PC-9 (cell line): ENCODE data around the gene SCCPDH. TPM values are rescaled to one million over a fixed set of nuclear protein-coding genes. Genes with fewer than 3 reads are reported as not detected.

Source experiments
- BruUV-seq: library from RNA; stranded (reverse); fragments of 400-500 nt; replicated peaks from 2 replicates; lab custom pipeline; 2021; lab: Mats Ljungman, UMichigan
- CTCF ChIA-PET: fragments of 300-600 bp; sonication (Branson Sonifier 250); formaldehyde crosslinking; loops from one replicate; lab custom pipeline; 2022; ENCODE audit warnings: antibody characterized with exemption; lab: Charles Lee
- POLR2A ChIA-PET: fragments of 300-600 bp; sonication (Branson Sonifier 250); formaldehyde crosslinking; loops from one replicate; lab custom pipeline; 2022; ENCODE audit warnings: antibody characterized with exemption; ENCODE audit not compliant: unreplicated experiment; lab: Charles Lee
- DNase-seq, 2 experiments: peaks; one replicate each; pipeline versions ENCODE4 v3.0.0 to v3.0.0-alpha.2; 2015 to 2022; ENCODE audit warnings: mixed read lengths in 1 of 2
- H2AFZ ChIP-seq: fragments of 200-600 bp; sonication (generic); 2 replicates; pipeline ENCODE4 v1.8.1; 2017; ENCODE audit warnings: antibody characterized with exemption
- H3F3A ChIP-seq: fragments of 200-600 bp; sonication (generic); 2 replicates; pipeline ENCODE4 v1.8.1; 2017; ENCODE audit warnings: antibody characterized with exemption, mild to moderate bottlenecking, low read depth; ENCODE audit not compliant: insufficient read depth
- H3K27ac ChIP-seq: fragments of 200-600 bp; sonication (generic); 2 replicates; pipeline ENCODE4 v1.6.1; 2016; ENCODE audit warnings: mixed run types
- H3K27me3 ChIP-seq: fragments of 200-600 bp; sonication (generic); 2 replicates; pipeline ENCODE4 v1.6.1; 2016; ENCODE audit warnings: low read depth, mixed run types; ENCODE audit not compliant: insufficient read depth
- H3K36me3 ChIP-seq: fragments of 200-600 bp; sonication (generic); 2 replicates; pipeline ENCODE4 v1.6.1; 2016; ENCODE audit warnings: low read depth, mixed run types
- H3K4me1 ChIP-seq: fragments of 200-600 bp; sonication (generic); replicated peaks from 2 replicates; pipeline ENCODE4 v1.6.1; 2016; ENCODE audit warnings: mixed run types; ENCODE audit not compliant: insufficient read depth
- H3K4me2 ChIP-seq: fragments of 200-600 bp; sonication (generic); 2 replicates; pipeline ENCODE4 v1.6.1; 2017; ENCODE audit warnings: mixed run types
- H3K4me3 ChIP-seq: fragments of 200-600 bp; sonication (generic); 2 replicates; pipeline ENCODE4 v1.6.1; 2016; ENCODE audit warnings: mixed run types
- H3K79me2 ChIP-seq: fragments of 200-600 bp; sonication (generic); 2 replicates; pipeline ENCODE4 v1.6.1; 2017; ENCODE audit warnings: low read depth, mixed run types
- H3K9me2 ChIP-seq: fragments of 200-600 bp; sonication (generic); 2 replicates; pipeline ENCODE4 v1.8.1; 2017; ENCODE audit warnings: mild to moderate bottlenecking; ENCODE audit not compliant: insufficient read depth
- H3K9me3 ChIP-seq: fragments of 200-600 bp; sonication (generic); 2 replicates; pipeline ENCODE4 v1.8.1; 2016; ENCODE audit warnings: low read depth; ENCODE audit not compliant: insufficient read depth
- H4K20me1 ChIP-seq: fragments of 200-600 bp; sonication (generic); 2 replicates; pipeline ENCODE4 v1.8.1; 2017; ENCODE audit not compliant: insufficient read depth
- CTCF ChIP-seq: fragments of 200-600 bp; sonication (generic); conservative IDR thresholded peaks from 2 replicates; pipeline ENCODE4 v1.6.1; 2017; ENCODE audit warnings: mixed run types, antibody characterized with exemption, mild to moderate bottlenecking, moderate library complexity
- EZH2 ChIP-seq: fragments of 200-600 bp; sonication (generic); IDR thresholded peaks from 2 replicates; pipeline ENCODE4 v1.8.0; 2017; ENCODE audit warnings: antibody characterized with exemption, low read depth
- intact Hi-C: fragments of 100-400 bp; cut with micrococcal nuclease; formaldehyde crosslinking; loops from one replicate; pipeline ENCODE4 v1.10.0; 2022; ENCODE audit not compliant: unreplicated experiment
- total RNA-seq: library from RNA; stranded (reverse); gene quantifications from 2 replicates; pipeline ENCODE4 v1.2.3, GENCODE V29; 2021

The SCCPDH gene
- total RNA-seq, 1 experiment from 2014 or later: 17.2 TPM

GRCh38 chr1:246750752-246751151 lies 26.5 kb downstream of the SCCPDH start:
- no peaks in the 10 kb centered on the region for H3K36me3 ChIP-seq
- no peak for TF ChIP-seq CTCF
- no peak for TF ChIP-seq EZH2
- no peaks in the 10 kb centered on the region for H3K4me1 ChIP-seq
- ChIA-PET CTCF (no interaction called here), POLR2A (no interaction called here)
- intact Hi-C loops: loop anchor here (10.0 kb wide), 2 partner anchors 186 to 736 kb away; partner anchors contain the start of genes CNST and TFB2M
- no peak overlapping the region for H3K4me3 ChIP-seq
- no peaks in the 10 kb centered on the region for H3K27me3 ChIP-seq
- no peaks in the 10 kb centered on the region for H3K79me2 ChIP-seq
- no peak overlapping the region for H2AFZ ChIP-seq
- H3K9me3 ChIP-seq: no peaks in the 10 kb centered on the region
- no peak overlapping the region for H3K4me2 ChIP-seq
- no peaks in the 10 kb centered on the region for H3K9me2 ChIP-seq
- H3F3A ChIP-seq: no peaks in the 10 kb centered on the region
- BruUV-seq: no TSS peak
- DNase-seq: no peak
- no peak overlapping the region for H3K27ac ChIP-seq
- H4K20me1 ChIP-seq: no peaks in the 10 kb centered on the region

GRCh38 chr1:246753670-246754535 lies 29.7 kb downstream of the SCCPDH start:
- ChIA-PET CTCF (no interaction called here), POLR2A (no interaction called here)
- no peaks in the 10 kb centered on the region for H3K4me1 ChIP-seq
- no peak overlapping the region for H3K4me3 ChIP-seq
- no peaks in the 10 kb centered on the region for H3F3A ChIP-seq
- no peak overlapping the region for H3K4me2 ChIP-seq
- no peaks in the 10 kb centered on the region for H3K9me3 ChIP-seq
- no peaks in the 10 kb centered on the region for H3K79me2 ChIP-seq
- no peaks in the 10 kb centered on the region for H3K27me3 ChIP-seq
- TF ChIP-seq EZH2: no peak
- peak; percentile 82 for TF ChIP-seq CTCF
- no peaks in the 10 kb centered on the region for H4K20me1 ChIP-seq
- intact Hi-C loops: loop anchor here (1.0 to 10.0 kb wide), 4 partner anchors 65 to 739 kb away; partner anchors contain the start of genes CNST and TFB2M
- DNase-seq: peak in 1 of 2 experiments; percentile 54
- no peaks in the 10 kb centered on the region for H3K36me3 ChIP-seq
- H3K9me2 ChIP-seq: no peaks in the 10 kb centered on the region
- no peak overlapping the region for H3K27ac ChIP-seq
- BruUV-seq: no TSS peak
- no peak overlapping the region for H2AFZ ChIP-seq

- Histone ChIP-seq H3K27me3 (no peaks in the 10 kb centered on the region), H3K79me2 (no peaks in the 10 kb centered on the region), H4K20me1 (no peaks in the 10 kb centered on the region), H3K4me1 (no peaks in the 10 kb centered on the region), H3F3A (no peaks in the 10 kb centered on the region), H3K27ac (no peak overlapping the region), H3K36me3 (no peaks in the 10 kb centered on the region), H3K9me3 (no peaks in the 10 kb centered on the region), H2AFZ (no peak overlapping the region), H3K4me3 (no peak overlapping the region), H3K9me2 (no peaks in the 10 kb centered on the region), H3K4me2 (no peak overlapping the region)
- DNase-seq: no peak
- TF ChIP-seq CTCF: no peak
- TF ChIP-seq EZH2: no peak
- no TSS peak for BruUV-seq
- ChIA-PET POLR2A (no interaction called here), CTCF (interaction anchor here (0.7 kb wide), 1 partner anchor 734 kb away, joined by 3 read pairs; no protein-coding TSS in a partner anchor)
- intact Hi-C loops: loop anchor here (10.0 kb wide), 2 partner anchors 191 to 741 kb away; partner anchors contain the start of genes CNST and TFB2M
Observed at GRCh38 chr1:246755419-246755818, 31.2 kb downstream of the SCCPDH start.
